ENCODE measurements around the gene SUMO3.

Gene SUMO3

DNA sequence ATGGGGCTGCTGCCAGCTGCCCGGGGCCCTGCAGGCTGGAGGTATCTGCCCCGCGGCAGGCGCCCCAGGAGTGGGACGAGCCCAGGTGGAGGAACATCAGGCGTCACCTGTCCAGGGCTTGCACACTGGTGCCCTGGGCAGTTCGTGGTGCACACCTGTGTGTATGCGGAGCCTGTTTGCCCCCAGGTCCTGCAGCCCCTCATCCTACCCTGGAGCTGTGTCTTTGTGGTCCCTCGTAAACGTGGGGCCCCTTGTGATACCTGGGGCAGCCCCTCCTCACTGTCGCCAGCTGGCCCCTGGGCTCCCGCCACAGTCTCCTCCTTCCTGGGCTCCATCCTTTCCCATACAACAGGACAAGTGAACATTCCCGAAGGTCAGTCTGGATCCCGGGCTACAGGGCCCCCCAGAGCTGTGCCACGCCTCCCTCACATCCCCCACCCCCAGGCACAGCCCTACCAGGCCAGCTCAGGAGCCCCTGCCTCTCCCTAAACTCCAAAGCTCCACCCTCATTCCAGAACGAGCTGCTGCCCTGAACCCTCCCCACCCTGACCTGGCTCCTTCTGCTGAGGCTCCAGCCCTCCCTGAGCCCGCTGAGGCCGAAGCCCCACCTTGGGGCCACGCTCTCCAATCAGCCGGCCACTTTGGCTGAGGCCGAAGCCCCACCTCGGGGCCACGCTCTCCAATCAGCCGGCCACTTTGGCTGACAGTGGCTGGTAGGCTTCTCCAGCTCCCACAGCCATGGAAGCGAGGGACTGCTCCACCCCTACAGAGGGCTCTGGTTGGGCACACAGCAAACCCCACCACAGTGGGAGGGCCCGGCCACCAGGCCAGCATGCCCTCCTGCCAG is 58.9 kb downstream of the SUMO3 start:
- no peak for DNase-seq (ENCODE audit: low read depth)

- no peak for DNase-seq (ENCODE audit: low read depth)
Observed at GRCh38 chr21:44758141-44758561, 59.7 kb downstream of the SUMO3 start.

- DNase-seq (ENCODE audit: low read depth) = no peak
Observed at GRCh38 chr21:44757731-44758130, 60.1 kb downstream of the SUMO3 start.

DNA sequence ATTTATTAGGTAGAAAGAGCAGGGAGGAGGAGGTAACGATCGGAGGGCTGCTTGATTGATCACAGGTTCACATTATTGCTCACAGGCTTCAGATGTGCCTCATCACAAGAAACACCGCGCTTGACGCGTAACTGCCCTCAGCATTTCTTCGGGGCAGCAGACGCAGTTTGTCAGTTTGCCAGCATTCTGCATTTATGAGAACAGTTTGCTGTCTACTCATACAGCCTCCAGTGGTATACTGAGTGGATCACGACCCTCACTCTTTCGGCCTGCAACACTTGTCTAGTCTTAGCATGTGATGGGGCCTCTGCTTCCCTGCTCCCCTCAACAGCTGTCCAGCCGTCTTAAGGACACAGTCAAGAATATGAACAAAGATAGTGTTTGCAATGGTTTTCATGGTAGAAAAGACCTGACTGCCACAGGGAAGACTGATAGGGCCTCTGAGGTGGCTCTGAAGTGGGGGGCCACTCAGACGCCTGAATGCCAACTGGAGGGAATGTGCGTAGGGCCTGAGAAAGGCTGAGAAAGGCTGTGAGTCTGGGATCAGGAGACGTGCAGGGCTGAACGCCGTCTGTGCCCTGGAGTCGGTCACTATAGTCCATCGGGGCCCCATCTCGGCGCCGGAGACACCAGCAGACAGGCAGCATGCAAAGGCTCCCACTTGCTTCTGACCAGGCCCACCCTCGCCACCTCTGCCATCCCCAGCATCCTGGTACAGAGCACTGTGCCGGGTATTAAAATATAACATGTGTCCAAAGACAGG is 61.3 kb downstream of the SUMO3 start:
- DNase-seq (ENCODE audit: low read depth) = no peak

Data from fibroblast of the conjunctiva (primary cell).